Astrocyte of the hippocampus (primary cell): ENCODE measurements around the gene DLX1.
"Not testable (repeated sequence)": the region's sequence is repeated elsewhere in the genome, so short reads cannot be mapped to it uniquely, and the experiment has no call there.

ENCODE experiments used
- DNase-seq: peaks from one replicate; pipeline ENCODE4 v3.0.0; 2011; ENCODE audit warnings: low read depth, low spot score

The DLX1 gene

DNA sequence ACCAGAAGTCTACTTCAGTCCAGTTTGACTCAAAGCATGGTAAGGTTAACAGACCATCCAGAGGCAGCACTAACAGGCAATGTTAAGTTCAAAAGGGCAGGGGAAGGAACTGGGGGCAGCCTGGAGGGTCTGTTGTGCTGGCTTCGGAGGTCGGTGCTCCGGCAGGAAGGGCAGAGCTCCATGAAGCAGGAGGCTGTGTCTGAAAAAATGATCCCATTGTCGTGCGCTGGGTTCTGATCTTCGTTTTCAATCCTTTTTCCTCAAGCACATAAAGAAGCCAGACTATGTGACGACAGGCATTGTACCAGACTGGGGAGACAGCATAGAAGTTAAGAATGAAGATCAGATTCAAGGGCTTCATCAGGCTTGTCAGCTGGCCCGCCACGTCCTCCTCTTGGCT lies 21.9 kb upstream of the DLX1 start:
- DNase-seq: no peak

DNA sequence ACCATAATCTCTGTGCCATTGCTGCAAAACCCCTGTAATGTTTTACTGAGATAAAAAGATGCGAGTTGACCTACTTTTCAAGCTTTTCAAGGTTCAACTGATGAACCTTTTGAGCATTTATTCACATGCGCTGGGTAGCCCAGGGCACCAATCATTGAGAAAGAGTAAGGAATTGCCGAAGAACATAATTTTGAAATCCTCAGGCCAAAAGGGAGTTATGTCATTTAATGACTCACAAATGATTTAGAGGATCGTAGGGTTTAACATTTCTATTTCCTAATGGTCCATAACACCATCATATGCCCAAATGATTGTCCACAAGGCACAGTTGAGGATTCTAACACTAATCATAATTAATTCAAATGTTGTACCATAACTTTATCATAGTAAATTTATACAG lies 20.2 kb upstream of the DLX1 start:
- DNase-seq: no peak

- no peak for DNase-seq
Measured at GRCh38 chr2:172066394-172066886, 18.9 kb upstream of the DLX1 start.

DNA sequence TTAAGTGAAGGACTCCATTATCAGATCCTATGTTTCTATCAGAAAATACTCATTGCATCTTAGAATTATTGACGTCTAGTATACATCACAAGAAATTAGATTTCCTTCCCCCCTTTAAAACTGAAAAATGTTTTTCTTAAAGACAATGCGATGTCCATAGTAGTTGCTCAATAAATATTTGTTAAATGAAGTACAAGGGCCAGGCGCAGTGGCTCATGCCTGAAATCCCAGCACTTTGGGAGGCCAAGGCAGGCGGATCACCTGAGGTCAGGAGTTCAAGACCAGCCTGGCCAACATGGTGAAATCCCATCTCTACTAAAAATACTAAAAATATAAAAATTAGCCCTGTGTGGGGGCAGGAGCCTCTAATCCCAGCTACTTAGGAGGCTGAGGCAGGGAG lies 17.4 kb upstream of the DLX1 start:
- DNase-seq: not testable (repeated sequence)

- no peak for DNase-seq
Measured at GRCh38 chr2:172070936-172071335, 14.4 kb upstream of the DLX1 start.

DNA sequence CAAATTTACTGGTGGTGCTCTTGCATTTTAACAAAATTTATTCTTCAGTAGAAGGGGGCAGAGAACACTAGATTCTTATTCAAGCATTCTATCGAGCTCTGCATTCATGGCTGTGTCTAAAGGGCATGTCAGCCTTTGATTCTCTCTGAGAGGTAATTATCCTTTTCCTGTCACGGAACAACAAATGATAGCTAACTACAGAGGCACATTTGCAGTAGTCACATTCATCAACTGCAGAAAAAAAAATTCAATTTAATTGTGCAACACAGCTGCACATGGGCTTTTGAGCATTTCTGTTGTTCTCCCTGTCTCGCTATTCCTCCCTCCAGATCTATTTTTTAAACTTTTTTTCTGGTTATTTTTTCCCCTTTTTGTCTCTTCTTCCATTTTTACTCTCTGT lies 13.0 kb upstream of the DLX1 start:
- no peak for DNase-seq

GRCh38 chr2:172072706-172073105 lies 12.6 kb upstream of the DLX1 start:
- no peak for DNase-seq

GRCh38 chr2:172073518-172073917 lies 11.8 kb upstream of the DLX1 start:
- DNase-seq: no peak

GRCh38 chr2:172074254-172074653 lies 11.1 kb upstream of the DLX1 start:
- DNase-seq: no peak

- DNase-seq: no peak
Measured at GRCh38 chr2:172079416-172079815, 5.9 kb upstream of the DLX1 start.

DNA sequence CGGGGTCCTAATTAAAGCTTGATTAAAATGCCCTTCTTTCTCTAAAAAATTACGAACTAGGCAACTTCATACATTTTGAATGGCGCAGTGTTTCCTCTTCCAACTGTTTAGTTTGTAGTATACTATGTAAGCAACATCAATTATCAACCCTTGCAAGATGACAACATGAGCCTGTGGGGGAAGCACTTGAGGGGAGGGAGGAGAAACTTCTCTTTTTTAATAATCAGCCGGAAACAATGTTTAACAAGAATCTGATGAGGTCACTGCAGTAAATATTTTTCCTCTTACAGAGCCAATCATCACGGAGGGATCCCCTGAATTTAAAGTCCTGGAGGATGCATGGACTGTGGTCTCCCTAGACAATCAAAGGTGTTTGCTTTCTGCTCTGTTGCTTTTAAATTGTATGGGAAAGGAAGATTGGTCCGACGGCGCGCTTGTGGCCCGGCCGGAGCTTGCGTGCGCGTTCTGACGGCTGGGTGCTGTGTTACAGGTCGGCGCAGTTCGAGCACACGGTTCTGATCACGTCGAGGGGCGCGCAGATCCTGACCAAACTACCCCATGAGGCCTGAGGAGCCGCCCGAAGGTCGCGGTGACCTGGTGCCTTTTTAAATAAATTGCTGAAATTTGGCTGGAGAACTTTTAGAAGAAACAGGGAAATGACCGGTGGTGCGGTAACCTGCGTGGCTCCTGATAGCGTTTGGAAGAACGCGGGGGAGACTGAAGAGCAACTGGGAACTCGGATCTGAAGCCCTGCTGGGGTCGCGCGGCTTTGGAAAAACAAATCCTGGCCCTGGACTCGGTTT lies 5.3 kb upstream of the DLX1 start:
- DNase-seq: no peak

DNA sequence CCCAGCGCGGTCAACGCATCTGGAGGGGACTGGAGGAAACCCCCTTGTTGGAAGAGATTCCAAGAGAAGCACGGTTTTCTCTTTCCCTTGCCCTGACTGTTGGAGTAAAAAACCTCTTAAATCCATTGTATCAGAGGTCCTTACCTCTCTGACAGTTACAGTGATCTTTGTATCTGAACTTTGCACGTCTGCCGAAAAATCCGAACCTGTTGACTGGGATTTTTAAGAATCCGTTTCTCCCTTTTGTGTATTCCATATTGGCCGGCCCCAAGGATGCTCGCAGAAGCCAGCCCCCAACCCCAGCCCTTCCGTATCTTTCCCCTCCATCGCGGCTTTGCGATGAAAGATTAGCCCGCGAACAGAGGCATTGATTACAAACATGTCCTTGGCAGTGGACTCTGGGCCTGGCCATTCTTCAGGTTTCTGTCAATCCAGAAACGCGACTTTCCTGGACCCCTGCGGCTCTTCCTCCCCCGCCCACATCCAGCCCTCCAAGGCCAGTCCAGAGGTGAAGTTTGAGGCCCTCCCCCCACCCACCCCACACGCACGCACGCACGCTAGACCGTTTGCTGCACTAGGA lies 4.6 kb upstream of the DLX1 start:
- no peak for DNase-seq

- no peak for DNase-seq
Measured at GRCh38 chr2:172081221-172082022, 3.9 kb upstream of the DLX1 start.

GRCh38 chr2:172082105-172082943 lies 3.0 kb upstream of the DLX1 start:
- DNase-seq: peak; percentile 29

DNA sequence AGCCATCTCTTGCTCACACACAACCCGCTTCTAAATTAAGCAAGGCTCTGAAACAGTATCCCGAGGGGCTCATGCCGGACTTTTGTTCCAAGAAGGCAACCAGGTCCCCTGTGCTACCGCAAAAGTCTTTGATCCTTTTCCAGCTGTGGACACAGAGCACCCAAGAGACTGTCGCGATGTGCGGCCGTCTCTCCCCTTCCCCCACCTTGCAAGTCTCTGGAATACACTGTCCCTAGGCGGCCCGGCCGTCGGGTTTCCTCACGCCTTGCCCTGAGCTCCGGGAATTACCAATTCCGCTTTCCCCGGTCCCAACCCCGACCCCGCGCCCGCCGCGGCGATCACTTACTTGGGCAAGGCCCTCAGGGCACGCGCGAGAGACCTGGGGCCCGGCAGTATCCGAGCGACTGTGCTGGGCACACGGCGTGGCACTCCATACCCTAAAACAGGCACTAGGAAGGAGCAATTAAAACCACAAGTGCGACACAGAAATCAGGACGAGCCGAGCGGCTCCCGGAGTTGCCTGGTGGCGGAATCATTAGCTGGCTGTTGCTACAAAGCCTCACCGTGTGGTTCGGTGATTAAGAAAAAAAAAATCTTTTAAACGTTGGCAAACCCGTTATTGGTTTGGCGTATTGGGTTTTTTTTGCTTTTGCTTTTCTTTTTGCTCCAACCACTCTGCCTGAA lies 2.2 kb upstream of the DLX1 start:
- DNase-seq: peak; percentile 47

- DNase-seq: peak; percentile 17
Measured at GRCh38 chr2:172083628-172084394, 1.5 kb upstream of the DLX1 start.

DNA sequence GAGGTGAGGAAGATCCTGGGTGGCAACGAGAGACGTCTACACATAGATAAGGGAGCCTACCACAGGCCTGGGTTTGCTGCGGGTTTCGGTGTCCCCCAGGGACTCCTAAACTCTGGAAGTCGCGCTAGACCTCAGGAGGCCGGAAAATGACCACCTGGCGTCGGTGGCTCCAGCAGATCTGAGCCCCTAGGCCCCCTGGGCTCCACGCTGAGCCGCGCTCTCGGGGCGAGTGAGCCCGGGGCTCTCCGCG lies 987 bp upstream of the DLX1 start:
- DNase-seq: peak; percentile 38

GRCh38 chr2:172084645-172085459 lies 455 bp upstream of the DLX1 start:
- DNase-seq: peak; percentile 96
